K562 (cell line): ENCODE data around the gene ERLIN1. TPM values are rescaled to one million over a fixed set of nuclear protein-coding genes. Genes with fewer than 3 reads are reported as not detected.

Experiments used
- ATAC-seq: fragments of 200-7000 bp; cut with Tn5 transposase; 3 replicates; pipeline ENCODE4 v1.9.1; 2020; ENCODE audit warnings: moderate library complexity
- BruUV-seq: library from RNA; stranded (reverse); fragments of 400-500 nt; replicated peaks from 2 replicates; lab custom pipeline; 2021; lab: Mats Ljungman, UMichigan
- CTCF ChIA-PET: fragments of 300-600 bp; formaldehyde crosslinking; extraction: SDS; loops from one replicate; lab custom pipeline; 2021; ENCODE audit warnings: low intra/inter-chr PET ratio; lab: Yijun Ruan, JAX
- POLR2A ChIA-PET: fragments of 300-600, 350-650 bp; sonication (Branson Sonifier 250); formaldehyde crosslinking; extraction: SDS; loops from one replicate; lab custom pipeline; 2021; ENCODE audit warnings: antibody characterized with exemption, inconsistent platforms; lab: Yijun Ruan, JAX
- DNase-seq, 4 experiments: peaks; one replicate each; pipeline versions ENCODE4 v3.0.0 to v3.0.0-alpha.2; 2011 to 2018; ENCODE audit warnings: low spot score in 3 of 4, mixed read lengths in 3 of 4; ENCODE audit errors: extremely low read depth in 1 of 4
- FAIRE-seq: peaks from 2 replicates; lab custom pipeline; 2011; peaks lifted over from hg19 to GRCh38; lab: Jason Lieb, UNC
- H2AFZ ChIP-seq: 2 replicates; pipeline ENCODE4 v1.6.0; 2011; ENCODE audit warnings: low read depth, low read length, control low read depth, inconsistent platforms
- H3K27ac ChIP-seq: fragments of 200-600 bp; 3 replicates; pipeline ENCODE4 v1.8.0; 2011; ENCODE audit warnings: low read depth, mild to moderate bottlenecking, control low read depth, inconsistent platforms, low read length, moderate library complexity, mixed read lengths; ENCODE audit errors: extremely low read depth
- H3K27me3 ChIP-seq, 2 experiments: fragments of 300-600 bp in 1 of 2; 2 replicates in 1 of 2; 3 replicates in 1 of 2; pipeline versions ENCODE4 v1.6.0 to v1.8.0; 2011; ENCODE audit warnings: inconsistent platforms in 2 of 2, low read length in 2 of 2, mild to moderate bottlenecking in 1 of 2, mixed read lengths in 1 of 2, moderate library complexity in 1 of 2; ENCODE audit not compliant: control insufficient read depth in 2 of 2, insufficient read depth in 2 of 2
- H3K36me3 ChIP-seq: fragments of 300-600 bp; 3 replicates; pipeline ENCODE4 v1.8.0; 2011; ENCODE audit warnings: mild to moderate bottlenecking, low read length, inconsistent platforms; ENCODE audit not compliant: control insufficient read depth, insufficient read depth
- H3K4me1 ChIP-seq, 2 experiments: fragments of 200-600 bp in 1 of 2; replicated peaks in 1 of 2; 2 replicates in 1 of 2; 3 replicates in 1 of 2; pipeline versions ENCODE4 v1.5.1 to v1.8.0; 2011; ENCODE audit warnings: inconsistent platforms in 2 of 2, low read length in 2 of 2, mild to moderate bottlenecking in 1 of 2, mixed read lengths in 1 of 2, moderate library complexity in 1 of 2; ENCODE audit not compliant: control insufficient read depth in 2 of 2, insufficient read depth in 2 of 2
- H3K4me2 ChIP-seq: 2 replicates; pipeline ENCODE4 v1.6.1; 2011; ENCODE audit warnings: low read length, control low read depth, inconsistent platforms, mixed read lengths; ENCODE audit not compliant: insufficient read depth
- H3K4me3 ChIP-seq: fragments of 200-600 bp; sonication (generic), shearing (Covaris generic); 2 replicates; pipeline ENCODE4 v1.5.1; 2016; ENCODE audit warnings: control low read depth, inconsistent platforms
- H3K79me2 ChIP-seq: fragments of 200-600 bp; 3 replicates; pipeline ENCODE4 v1.8.0; 2011; ENCODE audit warnings: low read length, inconsistent platforms; ENCODE audit not compliant: control insufficient read depth, insufficient read depth
- H3K9ac ChIP-seq, 2 experiments: 2 replicates each; pipeline versions ENCODE4 v1.6.0 to v1.6.1; 2011; ENCODE audit warnings: low read depth in 2 of 2, low read length in 2 of 2, control low read depth in 1 of 2, inconsistent platforms in 1 of 2, mild to moderate bottlenecking in 1 of 2, mixed read lengths in 1 of 2; ENCODE audit not compliant: insufficient read depth in 1 of 2
- H3K9me1 ChIP-seq: one replicate; pipeline ENCODE4 v1.6.0; 2011; ENCODE audit warnings: inconsistent platforms, mild to moderate bottlenecking, low read length, moderate library complexity; ENCODE audit not compliant: control insufficient read depth, insufficient read depth
- H3K9me3 ChIP-seq: replicated peaks from 2 replicates; pipeline ENCODE4 v1.5.1; 2011; ENCODE audit warnings: low read depth, low read length, inconsistent platforms; ENCODE audit not compliant: control insufficient read depth, insufficient read depth
- H4K20me1 ChIP-seq: replicated peaks from 2 replicates; pipeline ENCODE4 v1.6.1; 2011; ENCODE audit warnings: low read length, inconsistent platforms, mixed read lengths; ENCODE audit not compliant: control insufficient read depth, insufficient read depth
- ATF6 ChIP-seq: sonication (generic); formaldehyde crosslinking; IDR thresholded peaks from 2 replicates; pipeline ENCODE4 v1.4.0; 2020; ENCODE audit warnings: mild to moderate bottlenecking, missing genetic modification reagents
- HMGN3 ChIP-seq: IDR thresholded peaks from 2 replicates; pipeline ENCODE4 v1.6.1; 2011; ENCODE audit warnings: borderline replicate concordance, low read depth, mild to moderate bottlenecking, mixed read lengths, low read length; ENCODE audit not compliant: insufficient read length; ENCODE audit errors: extremely low read depth
- NONO ChIP-seq, 2 experiments: fragments of 200-400 bp in 1 of 2; fragments of 450-650 bp in 1 of 2; formaldehyde crosslinking in 1 of 2; IDR thresholded peaks; 2 replicates each; pipeline ENCODE4 v1.6.1; 2017; ENCODE audit warnings: low read depth in 2 of 2, mild to moderate bottlenecking in 2 of 2, moderate library complexity in 2 of 2, low read length in 1 of 2
- NR0B1 ChIP-seq: fragments of 450-650 bp; IDR thresholded peaks from one replicate; pipeline ENCODE4 v1.6.1; 2018; ENCODE audit warnings: mild to moderate bottlenecking, moderate library complexity; ENCODE audit not compliant: partially characterized antibody
- RBM17 ChIP-seq: fragments of 200-400 bp; formaldehyde crosslinking; IDR thresholded peaks from 2 replicates; pipeline ENCODE4 v1.6.1; 2017; ENCODE audit warnings: low read depth, mild to moderate bottlenecking, low read length, borderline replicate concordance
- SFPQ ChIP-seq: fragments of 200-400 bp; formaldehyde crosslinking; IDR thresholded peaks from 2 replicates; pipeline ENCODE4 v1.6.1; 2017; ENCODE audit warnings: mild to moderate bottlenecking, low read depth, low read length, moderate library complexity
- ZNF212 ChIP-seq: fragments of 450-650 bp; formaldehyde crosslinking; IDR thresholded peaks from 2 replicates; pipeline ENCODE4 v1.4.0; 2020; ENCODE audit warnings: mild to moderate bottlenecking
- ZNF263 ChIP-seq: sonication (generic); formaldehyde crosslinking; IDR thresholded peaks from 2 replicates; pipeline ENCODE4 v1.8.0; 2022; ENCODE audit warnings: mild to moderate bottlenecking, missing genetic modification reagents, borderline replicate concordance
- ZNF699 ChIP-seq: fragments of 250-450 bp; sonication (Bioruptor Pico); IDR thresholded peaks from 2 replicates; pipeline ENCODE4 v1.8.0; 2021; ENCODE audit warnings: mild to moderate bottlenecking, moderate library complexity; ENCODE audit not compliant: insufficient replicate concordance
- WGBS: fragments of 100-300 bp; shearing (Covaris generic); methylation state at CpG from one replicate; pipeline ENCODE4 v1.1.6; 2016; ENCODE audit warnings: low coverage, mixed read lengths; ENCODE audit not compliant: insufficient coverage; ENCODE audit errors: missing lambda C conversion rate; 5-methylcytosine and 5-hydroxymethylcytosine counted together
- in situ Hi-C: fragments of 300-500 bp; cut with MboI; formaldehyde crosslinking; loops from 4 replicates; pipeline ENCODE4 v1.15.0; 2018; ENCODE audit warnings: inconsistent platforms, mixed read lengths
- intact Hi-C: fragments of 100-400 bp; cut with micrococcal nuclease; formaldehyde crosslinking; loops from 2 replicates; pipeline ENCODE4 v1.14.2; 2022
- polyA plus RNA-seq, 8 experiments: library from polyadenylated mRNA; depleted of rRNA in 4 of 8; stranded (reverse) in 5 of 8; unstranded in 3 of 8; fragments of >200 nt; fragmentation: Nextera tagmentation in 2 of 8; fragmentation: Illumina TruSeq in 1 of 8; extraction: Ambion mirVana in 2 of 8; extraction: Trizol in 1 of 8; gene quantifications; 2 replicates each; pipeline versions ENCODE4 v1.2.1 to v1.2.3, GENCODE V29; 2011 to 2014; ENCODE audit warnings: inconsistent platforms in 1 of 8, missing spikeins in 1 of 8
- total RNA-seq, 7 experiments: library from RNA; depleted of rRNA in 6 of 7; stranded (reverse); fragments of >200 nt in 6 of 7; fragmentation: Illumina TruSeq in 2 of 7; extraction: Trizol in 2 of 7; gene quantifications; 2 replicates each; pipeline versions ENCODE4 v1.2.1 to v1.2.3, GENCODE V29; 2011 to 2021; ENCODE audit warnings: low replicate concordance in 1 of 7

The ERLIN1 gene
- total and polyA plus RNA-seq, 9 of the 15 experiments (the other 6 are each of a cell fraction or from before 2014, with no cell fraction given) = 9.8 to 26.8 (median 15.5) TPM

DNA sequence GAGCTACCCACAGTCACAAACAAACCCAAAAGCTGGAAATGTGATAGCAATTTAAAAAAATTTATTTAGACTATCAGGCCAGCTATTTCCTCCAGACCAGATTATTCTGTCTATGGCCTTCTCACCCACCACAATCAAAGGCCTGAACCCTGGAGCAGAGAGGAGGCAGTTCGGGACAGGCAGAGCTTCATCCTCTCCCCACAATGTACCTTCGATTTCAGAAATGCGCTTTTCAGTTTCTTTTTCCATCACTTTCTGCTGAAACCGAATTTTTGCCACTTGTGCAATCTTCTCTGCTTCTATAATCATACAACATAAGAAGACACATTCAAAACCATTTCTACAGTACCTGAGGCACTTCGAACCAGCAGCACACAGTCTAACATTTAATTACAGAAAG lies 29.9 kb downstream of the ERLIN1 start:
- Histone ChIP-seq H2AFZ (no peak overlapping the region), H3K27me3 (no peaks in the 10 kb centered on the region), H3K4me3 (no peak overlapping the region), H3K36me3 (peaks cover 73% of the 10 kb centered on the region; the same call in 2 of the 3 replicates), H3K79me2 (peaks cover 19% of the 10 kb centered on the region; the same call in 2 of the 3 replicates), H3K9ac (no peak overlapping the region), H3K27ac (no peak overlapping the region), H3K4me2 (no peak overlapping the region), H3K4me1 (no peaks in the 10 kb centered on the region), H3K9me1 (no peaks in the 10 kb centered on the region), H4K20me1 (no peaks in the 10 kb centered on the region), H3K9me3 (no peaks in the 10 kb centered on the region)
- TF ChIP-seq HMGN3 (no peak), ZNF263 (CRISPR knock-in tag) (no peak), NONO (IDR thresholded peaks at IDR 0.05; ENCODE audit: low read depth in 2 of 2, low read length in 1 of 2) (no peak), ZNF699 (CRISPR knock-in tag) (no peak)
- FAIRE-seq (no peak), DNase-seq (no peak), ATAC-seq (no peak)
- POLR2A ChIA-PET = no interaction called here
- 90% methylated on average over 4 of the region's 5 CpGs for WGBS
- BruUV-seq = no TSS peak
- CTCF ChIA-PET = no interaction called here
- in situ Hi-C loops = no loop called here
- intact Hi-C loops = no loop called here

DNA sequence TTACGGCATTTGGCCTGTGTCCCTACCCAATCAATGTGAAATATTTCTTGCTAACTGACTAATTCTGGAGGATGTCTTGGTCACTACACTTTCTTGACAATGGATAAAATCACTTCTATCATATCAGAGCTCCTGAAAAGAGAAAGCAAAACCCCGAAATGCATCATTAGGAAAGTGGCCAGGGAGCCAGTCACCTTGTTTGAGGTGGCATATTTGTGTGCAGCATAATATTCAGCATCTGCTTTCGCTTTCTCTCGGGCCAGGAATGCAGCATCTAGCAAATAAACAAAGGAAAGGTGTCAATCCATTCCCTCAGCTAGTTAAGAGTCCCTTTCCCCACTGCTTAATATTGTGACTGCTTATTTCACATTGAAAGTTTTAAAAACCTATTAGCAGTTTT lies 31.2 kb downstream of the ERLIN1 start:
- intact Hi-C loops = no loop called here
- Histone ChIP-seq H3K27ac (no peak overlapping the region), H3K36me3 (peaks cover 73% of the 10 kb centered on the region; the same call in 2 of the 3 replicates), H2AFZ (no peak overlapping the region), H3K79me2 (peaks cover 15% of the 10 kb centered on the region; the same call in 2 of the 3 replicates), H4K20me1 (no peaks in the 10 kb centered on the region), H3K9ac (no peak overlapping the region), H3K4me1 (no peaks in the 10 kb centered on the region), H3K9me1 (no peaks in the 10 kb centered on the region), H3K4me3 (no peak overlapping the region), H3K9me3 (no peaks in the 10 kb centered on the region), H3K27me3 (no peaks in the 10 kb centered on the region), H3K4me2 (no peak overlapping the region)
- CTCF ChIA-PET = no interaction called here
- ATAC-seq = no peak
- in situ Hi-C loops = no loop called here
- POLR2A ChIA-PET = interaction anchor here (0.7 to 1.4 kb wide), 2 partner anchors 10 to 77 kb away, joined by 3 to 4 read pairs; no protein-coding TSS in a partner anchor
- 93% methylated on average over 4 of the region's 4 CpGs for WGBS
- FAIRE-seq = no peak
- BruUV-seq = no TSS peak
- no peak for DNase-seq
- no peak for TF ChIP-seq NR0B1
- TF ChIP-seq RBM17 = no peak
- TF ChIP-seq ATF6 (CRISPR knock-in tag) = no peak
- no peak for TF ChIP-seq ZNF212 (CRISPR knock-in tag)
- no peak for TF ChIP-seq SFPQ
